Activated naive CD4-positive, alpha-beta T cell treated with anti-CD3 and anti-CD28 coated beads for 36 hours (primary cell): ENCODE results near the gene PLEKHA1. TPM values are rescaled to one million over a fixed set of nuclear protein-coding genes. Genes with fewer than 3 reads are reported as not detected.
A peak's percentile ranks its signal among the peaks of the same experiment; 100 is the strongest.

ENCODE experiments used
- CTCF ChIA-PET: fragments of 350-600 bp; sonication (Branson Sonifier 250); formaldehyde crosslinking; loops from one replicate; lab custom pipeline; 2021; ENCODE audit warnings: antibody characterized with exemption; lab: Charles Lee
- DNase-seq: peaks from one replicate; pipeline ENCODE4 v3.0.0-alpha.2; 2020
- H3K27ac Mint-ChIP-seq: one replicate; pipeline ENCODE4 v1.8.0; 2021; ENCODE audit warnings: mild to moderate bottlenecking, mixed read lengths
- H3K27me3 Mint-ChIP-seq: one replicate; pipeline ENCODE4 v1.8.0; 2021; ENCODE audit warnings: low read depth, mixed read lengths
- H3K36me3 Mint-ChIP-seq: one replicate; pipeline ENCODE4 v1.8.0; 2021; ENCODE audit warnings: low read depth, mixed read lengths
- H3K4me1 Mint-ChIP-seq: one replicate; pipeline ENCODE4 v1.8.0; 2021; ENCODE audit warnings: low read depth, mixed read lengths
- H3K4me3 Mint-ChIP-seq: one replicate; pipeline ENCODE4 v1.8.0; 2021; ENCODE audit warnings: mild to moderate bottlenecking, moderate library complexity, mixed read lengths
- H3K9me3 Mint-ChIP-seq: one replicate; pipeline ENCODE4 v1.8.0; 2021; ENCODE audit warnings: mixed read lengths
- intact Hi-C: fragments of 100-400 bp; cut with micrococcal nuclease; formaldehyde crosslinking; loops from one replicate; pipeline ENCODE4 v1.15.1; 2023
- total RNA-seq, 2 experiments: library from RNA; stranded (reverse); gene quantifications; one replicate each; pipeline ENCODE4 v1.2.3, GENCODE V29; 2021

Gene PLEKHA1
- total RNA-seq, 2 experiments from 2014 or later: 17.6 to 17.9 TPM

- Mint-ChIP-seq H3K27me3 (no peaks in the 10 kb centered on the region), H3K36me3 (peaks cover 43% of the 10 kb centered on the region), H3K4me3 (no peak overlapping the region), H3K4me1 (peaks cover 74% of the 10 kb centered on the region), H3K27ac (no peak overlapping the region), H3K9me3 (peaks cover 1% of the 10 kb centered on the region)
- no peak for DNase-seq
- intact Hi-C loops: loop anchor here (1.0 to 10.0 kb wide), 2 partner anchors 10 to 1807 kb away; no protein-coding TSS in a partner anchor
- CTCF ChIA-PET: no interaction called here
These were observed 43.2 kb downstream of the PLEKHA1 start for GRCh38 chr10:122417667-122418066.

DNA sequence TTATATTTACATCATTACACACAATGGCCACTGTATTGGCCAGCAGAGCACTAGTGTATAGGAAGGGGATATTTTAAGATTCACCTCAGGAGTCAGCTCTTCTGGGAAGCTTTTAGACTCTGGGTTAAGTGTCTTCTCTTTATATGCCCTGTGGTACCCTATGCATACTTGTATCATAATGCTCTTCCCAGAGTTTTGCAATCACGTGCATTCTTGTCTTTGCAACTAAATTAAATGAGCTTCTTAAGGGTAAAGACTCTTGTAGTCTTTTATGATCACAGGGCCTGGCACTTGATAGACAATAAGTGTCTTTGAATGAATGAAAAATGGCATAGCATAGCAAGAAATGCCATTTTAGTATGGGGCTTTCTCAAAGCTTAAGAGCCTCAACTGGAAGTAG, 44.5 kb downstream of the PLEKHA1 start:
- H3K9me3 Mint-ChIP-seq: peaks cover 1% of the 10 kb centered on the region
- H3K36me3 Mint-ChIP-seq: peaks cover 42% of the 10 kb centered on the region
- H3K27me3 Mint-ChIP-seq: no peaks in the 10 kb centered on the region
- intact Hi-C loops: loop anchor here (10.0 kb wide), 1 partner anchor 1806 kb away; no protein-coding TSS in a partner anchor
- DNase-seq: no peak
- CTCF ChIA-PET: interaction anchor here (1.5 to 2.5 kb wide), 4 partner anchors 11 to 17 kb away, joined by 5 to 9 read pairs (median 6); no protein-coding TSS in a partner anchor
- no peak overlapping the region for H3K27ac Mint-ChIP-seq
- H3K4me1 Mint-ChIP-seq: peaks cover 79% of the 10 kb centered on the region
- H3K4me3 Mint-ChIP-seq: no peak overlapping the region

DNA sequence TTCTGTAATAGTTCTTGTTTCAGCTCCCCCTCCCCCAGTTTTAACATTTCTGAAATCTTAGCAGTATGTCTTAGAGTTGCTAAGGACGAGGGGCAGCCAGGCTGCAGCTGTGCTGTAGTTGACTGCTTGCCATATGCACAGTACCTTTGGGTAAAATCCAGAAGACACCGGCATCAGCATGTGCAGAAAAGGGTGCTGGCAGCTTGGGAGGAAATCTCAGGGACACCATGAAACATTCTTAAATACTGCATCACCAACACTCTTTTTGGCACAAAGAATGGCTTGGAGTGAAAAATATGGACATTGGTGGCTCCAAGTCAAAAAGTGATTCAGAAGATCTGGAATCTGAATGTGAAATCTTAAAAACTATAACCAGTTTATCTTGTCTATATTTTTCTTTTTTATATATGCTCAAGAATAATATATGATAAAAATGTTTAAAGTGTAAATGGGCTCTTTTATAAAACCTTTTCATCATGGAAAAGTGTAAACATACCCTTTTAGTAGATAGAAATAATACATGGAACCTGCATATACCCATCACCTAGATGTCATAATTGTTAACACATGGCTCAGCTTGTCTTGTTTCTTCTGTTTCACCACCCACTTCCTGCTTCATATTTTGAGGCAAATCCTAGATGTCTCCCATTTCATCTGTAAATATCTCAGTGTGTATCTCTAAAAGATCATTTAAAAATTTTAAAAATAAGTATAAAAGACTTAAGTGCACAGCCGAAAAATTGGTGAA, 45.5 kb downstream of the PLEKHA1 start:
- H3K4me3 Mint-ChIP-seq: no peak overlapping the region
- H3K27me3 Mint-ChIP-seq: no peaks in the 10 kb centered on the region
- intact Hi-C loops: loop anchor here (10.0 kb wide), 1 partner anchor 1805 kb away; no protein-coding TSS in a partner anchor
- peaks cover 38% of the 10 kb centered on the region for H3K36me3 Mint-ChIP-seq
- peaks cover 1% of the 10 kb centered on the region for H3K9me3 Mint-ChIP-seq
- CTCF ChIA-PET: interaction anchor here (1.5 to 2.5 kb wide), 4 partner anchors 12 to 16 kb away, joined by 5 to 9 read pairs (median 6); no protein-coding TSS in a partner anchor
- peaks cover 74% of the 10 kb centered on the region for H3K4me1 Mint-ChIP-seq
- no peak overlapping the region for H3K27ac Mint-ChIP-seq
- no peak for DNase-seq

DNA sequence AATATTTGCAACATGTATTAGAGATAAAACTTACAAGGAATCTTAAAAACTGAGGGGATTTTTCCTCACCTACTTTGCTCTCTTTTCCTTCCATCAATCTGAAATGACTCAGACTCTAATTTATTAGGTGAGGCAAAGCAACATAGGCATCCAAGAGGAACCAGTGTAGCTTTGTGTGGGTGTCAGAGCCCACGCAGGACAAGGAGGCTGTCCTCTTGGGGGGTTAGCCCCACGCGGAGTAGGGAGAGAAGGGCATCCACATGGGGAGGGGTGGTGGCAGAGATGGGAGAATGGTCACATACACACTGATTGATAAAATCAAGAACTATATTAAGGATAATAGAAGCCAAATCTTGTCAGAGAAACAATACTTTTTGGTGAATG, 46.1 kb downstream of the PLEKHA1 start:
- Mint-ChIP-seq H3K36me3 (peaks cover 37% of the 10 kb centered on the region), H3K4me3 (no peak overlapping the region), H3K27me3 (no peaks in the 10 kb centered on the region), H3K4me1 (peaks cover 69% of the 10 kb centered on the region), H3K27ac (peak overlapping the region; percentile 72), H3K9me3 (peaks cover 1% of the 10 kb centered on the region)
- no peak for DNase-seq
- intact Hi-C loops: no loop called here
- CTCF ChIA-PET: interaction anchor here (2.5 kb wide), 1 partner anchor 14 kb away, joined by 6 read pairs; no protein-coding TSS in a partner anchor

DNA sequence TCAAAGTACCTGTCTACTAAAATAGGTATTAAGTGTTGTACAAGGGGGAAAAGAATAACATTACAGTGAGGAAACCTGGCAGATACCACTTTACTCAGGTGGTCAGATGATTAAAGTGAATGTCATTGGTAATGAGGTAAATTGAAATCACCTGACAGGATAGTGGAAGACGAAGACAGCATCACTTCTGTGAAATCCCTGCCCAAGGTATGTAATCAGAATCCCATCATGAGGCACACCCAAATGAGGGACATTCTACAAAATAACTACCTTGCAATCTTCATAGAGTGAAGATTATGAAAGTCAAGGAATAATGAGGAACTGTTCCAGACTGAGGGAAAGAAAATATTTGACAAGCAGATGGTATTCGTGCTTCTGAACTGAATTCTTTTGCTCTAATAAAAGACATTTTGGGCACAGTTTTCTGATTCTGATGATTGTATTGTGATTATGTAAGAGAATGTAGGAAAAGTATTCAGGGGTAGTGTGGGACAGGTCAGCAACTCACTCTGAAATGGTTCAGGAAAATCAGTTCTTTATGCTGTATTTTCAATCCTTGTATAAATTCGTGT, 46.6 kb downstream of the PLEKHA1 start:
- Mint-ChIP-seq H3K36me3 (peaks cover 34% of the 10 kb centered on the region), H3K4me1 (peaks cover 66% of the 10 kb centered on the region), H3K27ac (peak overlapping the region; percentile 72), H3K9me3 (peaks cover 1% of the 10 kb centered on the region), H3K4me3 (no peak overlapping the region), H3K27me3 (no peaks in the 10 kb centered on the region)
- peak; percentile 21 for DNase-seq
- CTCF ChIA-PET: interaction anchor here (0.9 kb wide), 1 partner anchor 31 kb away, joined by 3 read pairs; no protein-coding TSS in a partner anchor
- intact Hi-C loops: no loop called here

- intact Hi-C loops: loop anchor here (1.0 kb wide), 2 partner anchors 33 to 47 kb away; partner anchors contain the start of gene PLEKHA1
- CTCF ChIA-PET: interaction anchor here (0.9 to 1.5 kb wide), 2 partner anchors 13 to 32 kb away, joined by 3 to 4 read pairs; no protein-coding TSS in a partner anchor
These were observed 47.2 kb downstream of the PLEKHA1 start for GRCh38 chr10:122421742-122422141.

GRCh38 chr10:122422266-122422989, 47.9 kb downstream of the PLEKHA1 start:
- peaks cover 63% of the 10 kb centered on the region for H3K4me1 Mint-ChIP-seq
- H3K36me3 Mint-ChIP-seq: peaks cover 25% of the 10 kb centered on the region
- no peaks in the 10 kb centered on the region for H3K9me3 Mint-ChIP-seq
- CTCF ChIA-PET: interaction anchor here (0.9 to 1.5 kb wide), 2 partner anchors 13 to 33 kb away, joined by 3 to 4 read pairs; no protein-coding TSS in a partner anchor
- peak; percentile 42 for DNase-seq
- H3K4me3 Mint-ChIP-seq: no peak overlapping the region
- intact Hi-C loops: loop anchor here (1.0 kb wide), 2 partner anchors 34 to 48 kb away; partner anchors contain the start of gene PLEKHA1
- peak overlapping the region; percentile 14 for H3K27ac Mint-ChIP-seq
- H3K27me3 Mint-ChIP-seq: no peaks in the 10 kb centered on the region

More at GRCh38 chr10:122421742-122422141, 47.2 kb downstream of the PLEKHA1 start:
- Mint-ChIP-seq H3K27me3 (no peaks in the 10 kb centered on the region), H3K4me1 (peaks cover 63% of the 10 kb centered on the region), H3K9me3 (peaks cover 1% of the 10 kb centered on the region), H3K27ac (peak overlapping the region; percentile 6), H3K4me3 (no peak overlapping the region), H3K36me3 (peaks cover 31% of the 10 kb centered on the region)
- no peak for DNase-seq

- H3K9me3 Mint-ChIP-seq: no peaks in the 10 kb centered on the region
- no peak overlapping the region for H3K4me3 Mint-ChIP-seq
- no peak for DNase-seq
- H3K27me3 Mint-ChIP-seq: no peaks in the 10 kb centered on the region
- peaks cover 51% of the 10 kb centered on the region for H3K4me1 Mint-ChIP-seq
- peaks cover 19% of the 10 kb centered on the region for H3K36me3 Mint-ChIP-seq
- H3K27ac Mint-ChIP-seq: no peak overlapping the region
- CTCF ChIA-PET: interaction anchor here (0.6 to 1.3 kb wide), 3 partner anchors 11 to 523 kb away, joined by 3 to 4 read pairs (median 4); no protein-coding TSS in a partner anchor
- intact Hi-C loops: no loop called here
These were observed 49.6 kb downstream of the PLEKHA1 start for GRCh38 chr10:122424059-122424458.

GRCh38 chr10:122426829-122427228, 52.3 kb downstream of the PLEKHA1 start:
- Mint-ChIP-seq H3K4me3 (no peak overlapping the region), H3K27me3 (no peaks in the 10 kb centered on the region), H3K36me3 (peaks cover 14% of the 10 kb centered on the region), H3K9me3 (no peaks in the 10 kb centered on the region), H3K27ac (no peak overlapping the region), H3K4me1 (peaks cover 27% of the 10 kb centered on the region)
- CTCF ChIA-PET: interaction anchor here (0.7 kb wide), 1 partner anchor 128 kb away, joined by 4 read pairs; no protein-coding TSS in a partner anchor
- intact Hi-C loops: no loop called here
- DNase-seq: no peak

GRCh38 chr10:122427280-122427679, 52.8 kb downstream of the PLEKHA1 start:
- Mint-ChIP-seq H3K4me3 (no peak overlapping the region), H3K4me1 (peaks cover 23% of the 10 kb centered on the region), H3K27me3 (no peaks in the 10 kb centered on the region), H3K9me3 (no peaks in the 10 kb centered on the region), H3K36me3 (peaks cover 13% of the 10 kb centered on the region), H3K27ac (peak overlapping the region; percentile 19)
- intact Hi-C loops: no loop called here
- CTCF ChIA-PET: interaction anchor here (0.6 to 0.7 kb wide), 2 partner anchors 61 to 128 kb away, joined by 4 to 5 read pairs; no protein-coding TSS in a partner anchor
- DNase-seq: no peak

DNA sequence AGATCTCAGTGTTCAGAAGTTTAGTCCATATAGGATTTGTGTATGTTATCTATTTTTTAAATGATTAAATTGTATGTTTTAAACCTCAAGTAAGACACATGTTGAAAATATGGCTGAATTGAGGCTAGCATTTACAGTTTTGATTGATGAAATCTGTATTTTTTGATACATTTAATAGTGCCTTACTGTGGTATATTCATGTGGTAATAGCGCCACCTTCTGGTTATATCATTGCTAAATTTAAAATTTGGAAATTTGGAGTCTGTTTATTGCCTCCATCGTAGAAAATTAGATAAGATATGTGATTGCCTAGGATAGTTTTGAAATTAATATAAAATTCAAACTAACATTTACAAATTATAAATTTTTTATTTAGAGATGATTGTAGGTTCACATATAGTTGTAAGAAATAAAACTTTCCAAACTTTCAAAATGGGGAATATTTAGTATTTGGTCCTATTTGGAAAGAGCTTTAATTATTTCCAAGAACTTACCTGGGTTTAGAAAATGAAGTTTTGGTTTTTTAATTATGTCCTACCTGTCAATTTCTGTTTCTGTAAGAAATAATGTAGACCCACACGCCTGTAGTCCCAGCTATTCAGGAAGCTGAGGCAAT, 60.8 kb downstream of the PLEKHA1 start:
- Mint-ChIP-seq H3K4me1 (peaks cover 5% of the 10 kb centered on the region), H3K9me3 (no peaks in the 10 kb centered on the region), H3K27me3 (no peaks in the 10 kb centered on the region), H3K27ac (no peak overlapping the region), H3K36me3 (peaks cover 9% of the 10 kb centered on the region), H3K4me3 (no peak overlapping the region)
- CTCF ChIA-PET: interaction anchor here (0.7 to 4.3 kb wide), 34 partner anchors 9 to 300 kb away, joined by 3 to 65 read pairs (median 4); partner anchors contain the start of genes BTBD16 and PLEKHA1
- DNase-seq: no peak
- intact Hi-C loops: loop anchor here (1.0 to 10.0 kb wide), 5 partner anchors 93 to 291 kb away; no protein-coding TSS in a partner anchor
